GM21717 (cell line): Measurements from ENCODE around the gene ABR.
"Not testable (repeated sequence)": the region's sequence is repeated elsewhere in the genome, so short reads cannot be mapped to it uniquely, and the experiment has no call there.

Experiments
- ATAC-seq: cut with Tn5 transposase; IDR thresholded peaks from one replicate; pipeline ENCODE4 v1.9.1; 2021; ENCODE audit warnings: mild to moderate bottlenecking, moderate library complexity; ENCODE audit not compliant: unreplicated experiment

Gene ABR

GRCh38 chr17:1050246-1050995, 129.4 kb downstream of the ABR start:
- no peak for ATAC-seq

GRCh38 chr17:1049446-1050225, 130.1 kb downstream of the ABR start:
- ATAC-seq, result no peak

- not testable (repeated sequence) for ATAC-seq
These were observed 131.2 kb downstream of the ABR start for GRCh38 chr17:1048516-1049115.

- no peak for ATAC-seq
These were observed 131.8 kb downstream of the ABR start for GRCh38 chr17:1047879-1048470.

- no peak for ATAC-seq
These were observed 132.5 kb downstream of the ABR start for GRCh38 chr17:1047177-1047878.

DNA sequence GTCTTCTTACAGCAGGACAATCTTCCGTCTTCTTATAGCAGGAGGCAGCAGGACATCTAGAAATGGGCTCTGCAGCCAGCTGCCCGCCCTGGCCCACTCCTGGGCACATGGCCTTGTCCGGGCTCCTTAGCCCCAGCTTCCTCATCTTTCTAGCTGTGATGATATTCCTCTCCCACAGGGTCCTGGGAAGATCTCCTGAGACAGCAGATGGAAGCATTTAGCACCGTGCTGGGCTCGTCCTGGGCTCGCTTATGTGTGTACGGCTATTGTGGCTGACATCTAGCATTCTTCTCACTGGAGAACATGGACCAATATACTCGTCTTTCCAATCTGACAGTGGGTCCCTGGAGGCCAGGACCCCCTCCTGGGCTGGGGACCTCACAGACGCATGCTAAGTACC, 134.3 kb downstream of the ABR start:
- no peak for ATAC-seq

- not testable (repeated sequence) for ATAC-seq
These were observed 135.3 kb downstream of the ABR start for GRCh38 chr17:1044387-1045009.

DNA sequence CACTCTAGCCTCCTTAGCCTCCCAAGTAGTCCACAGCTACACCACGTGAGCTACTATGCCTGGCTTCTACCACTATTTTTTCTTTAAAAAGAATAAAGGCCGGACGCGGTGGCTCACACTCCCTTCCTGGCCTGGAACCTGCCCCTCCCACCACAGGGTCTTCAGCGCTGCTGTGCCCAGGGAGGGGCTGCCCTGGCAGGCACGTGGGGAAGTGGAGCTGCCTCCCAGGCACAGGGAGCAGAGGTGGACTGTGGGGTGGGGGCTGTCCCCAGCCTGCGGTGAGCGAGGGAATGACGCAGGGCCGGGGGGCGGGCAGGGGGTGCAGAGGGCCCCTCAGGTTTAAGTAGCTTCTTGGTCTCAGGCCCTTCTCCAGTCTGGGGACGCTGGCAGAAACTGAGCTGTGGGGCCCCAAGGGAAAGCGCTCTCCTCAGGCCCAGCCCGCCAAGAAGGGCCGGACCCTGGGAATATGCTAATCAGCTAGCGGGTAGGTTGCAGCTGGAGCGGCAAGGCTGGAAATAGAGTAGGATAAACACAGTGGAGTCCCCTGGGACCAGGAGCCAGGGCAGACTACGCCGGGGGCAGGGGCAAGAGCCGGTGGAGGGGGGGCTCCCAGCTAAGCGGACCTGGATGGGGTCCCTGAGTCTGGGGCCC, 136.1 kb downstream of the ABR start:
- ATAC-seq, result no peak

DNA sequence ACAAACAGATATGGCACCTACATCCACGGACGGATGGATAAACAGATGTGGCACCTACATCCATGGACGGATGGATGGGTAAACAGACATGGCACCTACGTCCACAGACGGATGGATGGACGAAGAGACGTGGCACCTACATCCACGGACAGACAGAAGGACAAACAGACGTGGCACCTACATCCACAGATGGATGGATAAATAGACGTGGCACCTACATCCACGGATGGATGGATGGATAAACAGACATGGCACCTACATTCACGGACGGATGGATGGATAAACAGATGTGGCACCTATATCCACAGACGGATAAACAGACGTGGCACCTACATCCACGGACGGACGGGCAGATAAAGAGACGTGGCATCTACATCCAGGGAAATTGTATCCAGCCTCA, 137.3 kb downstream of the ABR start:
- no peak for ATAC-seq

GRCh38 chr17:1041746-1042145, 138.0 kb downstream of the ABR start:
- ATAC-seq, result no peak

DNA sequence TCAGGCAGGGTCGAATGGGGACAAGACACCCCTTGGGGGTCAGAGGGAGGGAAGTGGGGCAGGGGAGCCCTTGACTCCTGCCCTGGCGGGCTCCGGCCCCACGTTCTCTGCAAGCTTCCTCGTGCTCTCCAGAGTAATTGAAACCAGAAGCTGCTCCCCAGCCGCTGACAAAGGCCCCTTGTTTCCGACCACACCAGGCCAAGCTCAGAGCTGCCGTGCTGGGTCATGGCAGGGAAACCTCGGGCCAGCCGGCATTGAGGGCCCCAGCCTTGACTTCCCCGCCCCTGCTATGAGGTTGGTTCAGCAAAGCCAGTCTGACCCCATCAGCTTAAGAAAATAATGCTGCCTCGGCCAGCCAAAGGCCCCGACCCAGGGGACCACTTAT, 139.6 kb downstream of the ABR start:
- ATAC-seq, result no peak

- ATAC-seq, result no peak
These were observed 140.1 kb downstream of the ABR start for GRCh38 chr17:1039511-1040215.

DNA sequence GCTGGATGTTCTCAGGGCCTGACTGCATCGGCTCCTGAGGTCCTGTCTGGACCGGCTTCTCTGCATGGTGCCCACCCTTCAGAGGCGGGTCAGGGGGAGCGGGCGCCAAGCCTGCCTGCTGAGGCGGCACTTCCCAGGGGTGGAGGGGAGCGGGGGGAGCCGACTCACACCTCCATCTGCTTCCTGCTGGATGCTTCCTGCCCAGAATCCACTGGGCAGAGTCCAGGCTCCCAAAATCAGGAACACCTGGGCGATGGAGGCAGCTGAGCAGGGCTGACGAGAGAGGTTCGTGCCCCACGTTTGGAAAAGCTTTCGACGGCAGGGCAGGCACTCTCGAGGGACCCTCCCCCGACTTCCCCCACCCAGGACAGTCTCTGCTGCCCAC, 140.7 kb downstream of the ABR start:
- ATAC-seq, result no peak

DNA sequence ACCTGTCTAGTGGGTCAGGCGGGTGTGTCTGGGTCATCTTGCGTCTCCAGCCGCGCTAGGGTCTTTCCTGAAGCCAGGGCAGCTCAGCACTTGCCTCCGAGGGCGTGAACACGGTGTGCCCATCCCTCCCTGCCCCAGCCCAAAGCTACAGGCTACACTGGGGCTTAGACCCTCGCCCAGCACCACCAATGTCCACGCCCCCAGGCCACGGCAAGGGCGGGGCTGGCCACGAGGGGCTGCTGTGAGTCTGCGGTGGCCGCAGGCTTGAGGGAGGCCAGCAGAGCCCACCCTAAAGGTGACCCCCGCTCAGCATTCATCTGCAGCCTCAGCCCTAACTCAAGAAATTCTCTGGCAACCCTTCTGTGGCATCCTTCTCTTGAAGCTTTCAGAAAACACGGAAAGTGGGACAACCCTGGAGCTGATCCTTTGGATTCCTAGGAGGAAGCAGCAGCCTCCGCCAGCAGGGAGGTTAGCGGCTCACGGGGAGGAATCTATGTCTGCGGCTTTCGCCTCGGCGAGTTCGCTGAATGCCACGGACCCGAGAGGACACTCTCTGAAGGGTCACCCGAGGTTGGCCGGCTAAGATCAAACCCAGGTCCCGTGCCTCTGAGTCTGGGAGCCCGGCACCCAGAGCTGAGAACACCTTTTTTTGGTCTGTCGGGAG, 141.2 kb downstream of the ABR start:
- no peak for ATAC-seq

DNA sequence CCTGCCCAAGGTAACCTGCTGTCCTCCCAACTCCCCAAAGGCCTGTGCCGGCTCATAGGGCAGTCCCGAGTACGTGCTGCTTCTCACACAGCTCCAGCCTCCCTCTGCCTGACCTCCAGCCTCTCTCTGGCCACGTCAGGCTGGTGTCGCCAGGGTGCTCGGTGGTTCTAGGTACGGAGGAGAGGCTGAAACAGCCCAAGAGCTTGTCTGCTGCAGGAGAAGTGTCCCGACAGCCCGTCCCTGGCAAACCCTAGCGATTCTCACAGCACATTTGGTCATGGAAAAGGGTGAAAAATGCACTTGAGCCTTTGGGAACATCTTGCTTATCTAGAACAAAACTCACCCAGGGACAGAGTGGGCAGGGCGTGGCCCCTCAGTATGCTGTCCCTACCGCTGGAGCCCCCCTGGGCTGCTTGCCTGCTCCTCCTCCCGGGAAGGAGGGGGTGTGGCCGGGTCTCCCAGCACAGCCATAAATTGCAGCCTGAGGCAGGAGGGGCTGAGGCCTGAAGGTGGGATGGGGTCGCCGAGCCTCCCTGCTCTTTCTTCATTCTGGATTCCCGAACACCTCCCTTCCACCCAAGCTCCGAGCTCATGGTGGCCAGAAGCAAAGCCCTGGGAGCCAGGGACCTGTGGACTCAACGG, 142.4 kb downstream of the ABR start:
- ATAC-seq, result no peak

- no peak for ATAC-seq
These were observed 142.9 kb downstream of the ABR start for GRCh38 chr17:1036845-1037237.

DNA sequence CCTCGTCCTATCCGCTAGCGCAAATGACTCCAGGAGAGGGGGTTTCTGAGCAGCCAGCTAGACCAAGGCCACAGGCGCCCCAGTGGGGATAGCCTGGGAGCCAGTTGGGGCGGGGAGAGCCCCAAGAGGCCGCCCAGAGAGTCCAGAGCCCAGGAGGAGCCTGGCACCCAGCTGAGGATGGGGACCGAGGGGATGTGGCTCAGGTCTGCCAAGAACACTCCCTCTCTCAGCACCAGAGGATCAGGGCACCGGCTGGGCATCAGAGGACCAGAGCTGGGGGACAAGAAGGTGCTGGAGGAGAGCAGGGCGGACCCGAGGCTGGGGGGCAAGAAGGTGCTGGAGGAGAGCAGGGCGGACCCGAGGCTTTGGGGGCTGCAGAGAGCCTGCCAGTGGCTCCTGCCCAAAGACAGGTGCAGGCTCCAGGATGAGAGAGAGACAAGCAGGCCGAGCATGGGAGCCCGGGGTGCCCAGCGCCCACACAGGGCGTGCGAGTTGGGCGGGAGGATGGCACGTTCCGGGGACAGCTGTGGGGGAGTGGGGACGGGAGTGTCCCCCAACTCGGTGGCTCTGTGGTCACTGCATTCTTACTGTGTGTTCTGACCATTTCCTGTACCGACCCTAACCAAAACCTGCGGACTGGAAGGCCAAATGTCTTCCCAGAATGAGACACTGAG, 143.5 kb downstream of the ABR start:
- no peak for ATAC-seq
